HG02623 (cell line): Measurements from ENCODE around the gene GNB1L.
"Not testable (repeated sequence)": the region's sequence is repeated elsewhere in the genome, so short reads cannot be mapped to it uniquely, and the experiment has no call there.

ENCODE experiments used
- ATAC-seq: cut with Tn5 transposase; IDR thresholded peaks from one replicate; pipeline ENCODE4 v1.9.1; 2021; ENCODE audit warnings: moderate library complexity; ENCODE audit not compliant: unreplicated experiment

GNB1L gene

DNA sequence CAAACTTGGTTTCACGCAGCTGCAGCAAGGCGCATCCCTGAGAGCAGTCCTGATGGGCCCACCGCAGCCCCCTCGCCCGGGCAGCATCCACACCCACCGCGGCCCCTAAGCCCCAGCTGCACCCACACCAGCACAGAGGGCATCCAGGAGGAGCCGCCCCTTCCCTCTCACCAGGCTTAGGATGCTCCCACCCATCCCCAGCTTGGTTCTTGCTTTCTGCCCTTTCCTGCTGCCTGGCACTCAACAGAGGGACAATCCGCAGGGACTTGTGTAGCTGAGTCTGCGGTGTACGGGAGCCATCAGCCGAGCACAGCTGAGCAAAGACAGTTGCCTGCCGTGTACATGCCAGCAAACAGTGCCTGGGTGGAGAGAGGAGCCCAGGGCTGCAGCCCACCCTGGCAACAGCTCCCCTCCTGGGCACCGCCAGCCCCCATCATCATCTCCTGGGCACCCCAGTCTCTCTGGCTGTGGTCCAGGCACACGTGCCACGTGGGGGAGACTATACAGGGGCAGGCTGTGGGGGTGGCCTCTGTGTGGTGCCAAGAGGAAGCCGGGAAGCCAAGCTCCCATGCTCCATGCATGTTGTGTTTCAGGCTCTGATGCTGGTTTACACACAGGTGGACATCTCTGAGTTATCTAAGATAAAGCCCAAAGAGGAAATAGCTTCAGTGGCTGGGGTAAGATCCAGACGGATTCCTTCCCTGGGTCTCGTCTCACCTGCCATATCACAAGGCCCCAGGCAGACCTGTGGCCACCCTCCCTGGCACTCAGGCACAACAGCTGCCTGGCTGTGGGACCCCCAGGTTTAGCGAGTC lies 36.0 kb upstream of the GNB1L start:
- no peak for ATAC-seq

DNA sequence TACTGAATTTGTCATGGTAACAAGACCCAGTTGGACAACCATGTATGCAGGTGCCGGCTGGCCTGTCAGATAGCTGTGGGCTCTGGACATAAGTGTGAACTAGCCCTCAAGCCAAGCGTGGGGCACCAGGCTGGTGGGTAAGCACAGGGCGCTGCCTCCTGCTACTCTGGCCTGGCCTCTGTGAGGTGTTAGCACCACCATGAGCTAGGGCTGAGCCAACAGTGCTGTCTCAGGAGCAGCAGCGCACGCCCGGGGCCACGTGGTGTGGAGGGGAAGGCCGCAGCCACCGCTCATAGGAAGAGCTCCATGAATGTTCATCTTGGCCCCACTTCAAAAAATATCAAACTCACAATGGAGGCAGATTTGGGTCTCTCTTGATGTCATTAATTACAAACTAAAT lies 35.3 kb upstream of the GNB1L start:
- no peak for ATAC-seq

DNA sequence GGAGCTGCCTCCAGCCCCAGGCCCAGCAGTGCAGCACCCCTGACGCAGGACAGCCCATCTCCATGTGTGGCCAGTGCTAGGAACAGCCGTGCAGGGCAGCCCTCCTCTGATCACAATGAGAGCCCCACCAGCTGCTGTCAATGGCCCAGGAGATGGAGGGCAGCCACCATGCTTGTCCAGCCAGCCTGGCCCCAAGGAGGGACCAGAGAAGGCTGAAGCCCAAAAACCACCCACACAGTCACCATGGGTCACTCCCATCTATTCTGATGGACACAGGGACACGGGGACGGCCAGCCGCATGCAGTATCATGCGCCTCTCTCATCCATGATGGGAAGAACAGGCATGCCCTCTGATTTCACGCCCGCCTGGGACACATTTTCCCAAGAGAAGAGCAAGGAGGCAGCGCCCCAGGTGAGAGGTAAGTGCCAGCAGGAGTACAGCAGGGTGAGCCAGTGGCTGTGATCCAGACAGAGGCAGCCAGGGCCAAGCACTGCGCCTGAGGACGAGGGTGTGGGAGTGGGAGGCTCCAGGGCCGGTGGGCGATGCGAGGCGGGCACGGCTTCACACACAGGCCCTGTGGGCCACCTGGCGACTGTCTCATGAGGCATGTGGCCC lies 33.6 kb upstream of the GNB1L start:
- ATAC-seq, result no peak

DNA sequence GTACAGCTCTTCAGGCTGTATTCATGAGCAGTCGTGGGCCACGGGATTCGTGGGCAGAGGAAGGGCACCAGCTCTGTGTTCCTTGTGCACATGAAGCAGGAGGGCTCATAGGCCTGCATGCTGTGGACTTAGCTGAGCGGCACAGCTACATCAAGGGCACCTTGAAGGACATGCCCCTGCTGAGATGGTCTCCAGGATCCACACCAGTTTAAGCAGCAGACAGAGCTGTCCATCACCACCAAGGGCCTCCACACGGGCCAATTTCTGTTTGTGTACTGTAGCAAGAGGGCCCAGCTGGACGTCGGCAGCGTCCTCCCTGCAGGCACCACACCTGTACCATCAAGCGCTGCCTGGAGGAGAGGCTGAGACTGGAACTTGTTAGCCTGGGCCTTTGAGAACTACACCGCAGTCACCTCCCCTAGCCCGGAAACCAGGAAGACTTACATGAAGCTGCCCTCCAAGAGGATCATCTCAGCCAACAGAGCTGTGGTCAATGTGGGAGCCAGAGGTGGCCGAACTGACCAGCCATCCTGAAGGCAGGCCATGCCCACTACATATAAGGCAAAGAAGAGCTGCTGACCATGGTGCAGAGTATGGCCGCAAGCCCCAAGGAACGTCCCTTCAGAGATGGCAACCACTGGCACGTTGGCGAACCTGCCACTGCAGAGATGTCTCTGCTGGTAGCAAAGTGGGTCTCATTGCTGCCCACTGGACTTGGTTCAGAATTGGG lies 32.7 kb upstream of the GNB1L start:
- no peak for ATAC-seq

DNA sequence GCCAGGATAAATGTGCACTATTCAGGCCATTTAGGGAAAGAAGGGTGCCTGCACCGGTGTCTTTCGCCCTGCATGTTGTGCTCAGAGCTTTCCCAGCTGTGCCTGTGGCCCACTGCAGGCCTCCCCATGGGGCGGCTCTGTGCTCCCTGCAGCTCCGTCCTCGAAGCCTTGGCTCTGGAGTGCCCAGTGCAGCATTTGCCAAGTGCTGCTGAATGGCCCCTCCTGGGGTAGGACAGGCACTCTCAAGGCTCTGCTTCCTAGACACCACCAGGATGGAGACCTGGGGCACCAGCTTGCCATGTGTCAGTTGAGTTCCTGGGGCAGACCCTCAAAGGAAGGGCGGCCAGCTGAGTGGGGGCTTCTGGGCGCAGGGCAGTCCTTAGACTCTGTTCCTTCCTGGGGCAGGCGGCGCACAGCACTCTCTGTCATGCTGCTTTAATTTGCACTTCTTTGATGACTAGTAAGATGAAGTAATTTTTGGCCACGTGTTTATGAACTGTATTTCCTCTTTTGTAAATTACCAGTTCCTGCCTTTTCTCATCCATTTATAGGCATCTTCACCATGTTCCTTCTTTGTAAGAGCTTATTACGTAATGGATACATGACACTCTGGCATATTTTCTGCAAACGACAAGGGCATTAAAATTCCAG lies 32.1 kb upstream of the GNB1L start:
- ATAC-seq, result no peak

DNA sequence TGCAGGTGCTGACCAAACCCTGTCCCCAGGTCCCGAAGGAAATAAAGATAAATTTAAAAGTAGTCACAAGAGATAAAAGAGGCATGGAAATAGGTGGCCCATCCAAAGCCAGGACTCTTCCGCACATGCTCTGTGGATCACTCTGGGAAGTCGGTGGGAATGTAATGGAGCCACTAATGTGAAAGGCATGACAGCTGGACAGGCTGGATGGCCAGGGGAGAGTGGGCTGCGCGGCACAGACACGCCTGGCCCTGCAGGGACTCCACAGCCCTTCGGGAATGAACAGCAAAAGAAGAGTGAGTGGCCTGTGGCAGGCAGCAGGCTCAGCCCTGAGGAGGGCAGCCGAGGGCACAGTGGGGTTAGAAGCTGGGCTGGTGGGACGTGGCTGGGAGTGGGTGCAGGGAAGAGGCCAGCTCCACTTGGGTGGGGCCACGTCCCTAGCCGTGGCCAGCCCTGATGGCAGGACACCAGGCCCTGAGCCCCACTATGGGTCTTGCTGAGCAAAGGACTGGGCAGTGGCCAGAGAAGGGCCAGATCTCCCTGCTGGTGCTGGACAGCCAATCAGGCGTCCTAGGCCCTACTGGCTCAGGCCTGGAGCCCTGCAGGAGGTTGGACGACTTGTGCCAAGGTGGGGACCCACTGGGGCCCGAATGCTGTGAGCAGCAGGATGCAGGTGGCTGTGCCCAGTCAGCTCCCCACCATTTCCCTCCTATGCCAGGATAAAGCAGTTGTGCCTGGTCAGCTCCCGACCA lies 31.3 kb upstream of the GNB1L start:
- ATAC-seq, result no peak

DNA sequence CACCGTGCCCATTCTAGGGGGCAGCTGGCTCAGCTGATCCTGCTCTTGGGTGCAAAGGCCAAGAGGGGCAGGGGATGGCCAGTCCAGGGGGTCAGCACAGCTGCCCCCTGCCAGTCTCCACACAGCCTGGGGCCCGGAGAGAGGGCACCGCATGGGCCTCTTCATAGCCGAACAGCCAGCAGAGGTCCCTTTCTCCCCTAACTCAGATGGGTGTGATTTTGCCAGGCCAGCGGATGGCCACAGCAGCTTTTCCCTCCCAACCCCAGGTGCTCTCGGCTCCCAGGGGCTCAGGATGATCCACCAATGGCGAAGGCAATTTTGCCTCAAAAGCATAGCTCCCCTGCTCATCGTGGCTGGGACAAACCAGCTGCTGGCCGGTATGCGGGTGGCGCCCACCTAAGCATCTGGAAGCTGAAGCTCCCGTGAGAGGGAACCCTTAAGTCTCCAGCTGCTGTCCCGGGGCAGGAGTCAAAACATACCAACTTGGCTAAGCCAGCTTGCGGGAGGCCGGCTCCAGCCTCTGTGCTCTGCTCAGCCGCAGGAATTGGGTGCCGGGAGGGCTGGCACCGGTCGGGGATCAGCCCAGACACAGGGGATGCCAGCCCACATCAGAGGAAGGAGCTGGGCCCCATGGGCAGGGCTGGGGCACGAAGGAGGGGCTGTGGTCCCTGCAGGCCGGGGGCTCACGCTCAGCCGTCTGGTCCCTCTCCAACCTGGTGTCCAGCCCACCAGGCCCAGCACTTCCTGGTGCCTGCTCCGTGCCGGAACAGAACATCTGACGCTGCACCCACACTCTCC lies 30.5 kb upstream of the GNB1L start:
- ATAC-seq, result no peak

DNA sequence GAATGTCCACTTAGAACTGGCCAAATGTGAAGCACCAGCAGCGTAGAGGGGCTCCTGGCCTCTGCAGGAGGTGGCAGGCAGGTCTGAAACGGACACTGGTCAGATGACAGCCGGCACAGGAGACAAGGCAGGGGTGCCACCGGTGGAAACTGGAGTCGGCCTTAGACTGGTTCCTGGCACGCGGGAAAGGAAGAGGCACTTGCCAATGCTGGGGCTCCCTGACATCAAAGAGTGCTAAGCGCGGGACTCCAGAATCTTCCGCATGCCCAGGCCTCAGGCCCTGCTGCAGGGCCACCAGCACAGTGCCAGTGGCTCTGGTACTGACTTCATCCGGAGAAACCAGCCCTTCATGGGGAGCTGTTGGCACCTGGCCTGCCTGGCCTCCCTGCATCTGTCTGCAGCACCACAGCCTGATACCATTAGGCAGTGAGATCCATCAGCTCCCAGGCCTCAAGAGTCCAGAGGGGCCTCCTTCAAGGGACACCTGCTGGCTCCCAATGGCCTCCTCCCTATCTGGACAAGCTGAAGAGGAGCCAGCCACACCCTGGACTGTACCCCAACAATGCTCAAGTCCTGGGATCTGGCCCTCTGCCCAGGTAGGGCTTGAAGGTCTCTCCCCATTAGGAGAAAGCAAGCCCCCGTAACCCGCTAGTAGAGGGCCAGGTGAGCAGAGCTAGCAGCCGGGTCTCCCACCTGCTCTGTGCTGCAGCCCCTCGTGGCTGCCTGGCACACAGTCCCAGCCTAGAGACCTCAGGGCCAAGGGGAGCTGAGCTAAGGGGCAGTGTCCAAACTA lies 29.7 kb upstream of the GNB1L start:
- no peak for ATAC-seq

DNA sequence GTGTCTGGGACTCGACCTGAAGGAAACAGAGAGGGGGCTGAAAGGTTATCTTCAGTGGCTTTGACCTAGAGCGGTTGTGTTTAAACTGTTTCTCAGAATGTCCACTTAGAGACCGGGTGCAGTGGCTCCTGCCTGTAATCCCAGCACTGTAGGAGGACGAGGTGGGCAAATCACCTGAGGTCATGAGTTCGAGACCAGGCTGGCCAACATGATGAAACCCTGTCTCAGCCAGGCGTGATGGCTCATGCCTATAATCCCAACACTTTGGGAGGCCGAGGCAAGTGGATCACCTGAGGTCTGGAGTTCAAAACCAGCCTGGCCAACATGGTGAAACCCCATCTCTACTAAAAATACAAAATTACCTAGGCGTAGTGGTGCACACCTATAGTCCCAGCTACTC lies 28.8 kb upstream of the GNB1L start:
- not testable (repeated sequence) for ATAC-seq

DNA sequence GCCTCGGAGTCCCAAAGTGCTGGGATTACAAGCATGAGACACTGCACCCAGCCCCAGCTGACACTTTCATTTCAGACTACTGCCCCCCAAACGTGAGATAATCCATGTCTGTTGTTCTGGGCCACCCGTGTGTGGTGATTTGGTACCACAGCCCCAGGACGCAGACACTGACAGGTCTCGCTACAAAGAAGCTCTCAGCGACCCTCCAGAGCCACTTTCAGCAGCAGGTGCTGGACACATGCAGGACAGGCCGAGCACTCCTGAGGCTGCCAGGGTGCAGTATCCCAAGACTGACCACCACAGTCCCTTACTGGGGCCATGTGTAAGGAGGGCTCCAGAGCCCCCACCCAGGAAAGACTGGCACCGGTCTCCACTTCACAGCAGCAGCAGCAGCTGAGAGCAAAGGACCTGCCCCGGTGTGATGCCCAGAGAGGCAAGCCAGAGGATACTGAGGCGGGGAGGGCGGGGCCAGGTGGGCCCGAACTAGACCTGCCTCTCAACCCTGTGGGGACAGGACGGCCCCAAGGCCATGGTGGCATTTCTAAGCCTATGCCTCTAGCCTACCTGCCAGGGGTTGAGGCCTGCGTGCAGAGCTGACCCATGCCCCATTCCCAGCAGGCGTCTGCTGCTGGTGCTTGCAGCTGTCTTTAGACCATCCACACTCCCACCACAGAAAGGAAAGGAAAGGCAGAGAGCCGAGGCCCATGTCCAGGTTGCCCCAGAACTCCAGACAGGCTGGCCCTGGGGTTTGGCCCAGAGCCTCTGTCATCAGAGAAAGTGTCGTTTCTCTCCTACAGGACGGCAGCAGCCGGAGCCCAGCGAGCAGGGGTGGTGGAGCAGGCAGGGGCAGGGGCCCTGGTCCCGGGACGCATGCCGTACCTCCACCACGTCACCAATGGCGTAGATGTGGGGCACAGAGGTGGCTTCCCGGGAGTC lies 28.0 kb upstream of the GNB1L start:
- no peak for ATAC-seq

DNA sequence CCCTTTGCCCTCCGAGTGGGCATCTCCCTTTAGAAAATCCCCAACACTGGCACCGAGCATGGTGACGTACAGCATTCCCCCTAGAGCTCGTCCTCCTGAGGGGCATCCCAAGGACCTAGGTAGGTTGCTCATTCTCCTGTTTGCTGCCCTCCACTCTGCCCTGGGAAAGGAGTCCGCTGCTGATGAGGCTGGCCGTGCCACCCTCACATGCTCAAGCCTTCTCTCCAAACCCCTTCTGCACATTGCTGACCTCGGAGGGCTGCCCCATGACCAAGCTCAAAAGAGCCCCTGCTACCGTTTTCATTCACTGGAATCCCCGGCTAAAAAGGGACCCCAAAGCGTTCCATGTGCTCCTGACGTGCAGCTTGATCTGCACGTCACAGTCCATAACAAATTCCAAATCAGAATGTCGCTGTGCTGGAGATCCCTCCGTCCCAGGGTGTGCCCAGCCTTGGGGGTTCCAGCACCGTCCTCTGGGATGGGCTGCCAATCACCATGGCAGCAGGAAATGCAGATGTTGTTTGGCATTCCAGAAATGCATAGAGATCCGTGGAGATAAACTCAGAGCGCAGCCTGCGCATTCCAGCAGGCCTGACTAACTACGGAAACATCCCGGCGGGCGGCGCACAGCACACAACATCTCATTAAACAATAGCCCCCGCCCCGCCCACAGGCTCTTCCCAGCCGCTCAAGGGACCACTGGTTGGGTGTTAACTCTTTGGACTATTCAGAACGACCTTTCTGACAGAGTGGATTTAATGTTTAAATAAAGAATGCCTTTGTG lies 26.3 kb upstream of the GNB1L start:
- ATAC-seq, result no peak

DNA sequence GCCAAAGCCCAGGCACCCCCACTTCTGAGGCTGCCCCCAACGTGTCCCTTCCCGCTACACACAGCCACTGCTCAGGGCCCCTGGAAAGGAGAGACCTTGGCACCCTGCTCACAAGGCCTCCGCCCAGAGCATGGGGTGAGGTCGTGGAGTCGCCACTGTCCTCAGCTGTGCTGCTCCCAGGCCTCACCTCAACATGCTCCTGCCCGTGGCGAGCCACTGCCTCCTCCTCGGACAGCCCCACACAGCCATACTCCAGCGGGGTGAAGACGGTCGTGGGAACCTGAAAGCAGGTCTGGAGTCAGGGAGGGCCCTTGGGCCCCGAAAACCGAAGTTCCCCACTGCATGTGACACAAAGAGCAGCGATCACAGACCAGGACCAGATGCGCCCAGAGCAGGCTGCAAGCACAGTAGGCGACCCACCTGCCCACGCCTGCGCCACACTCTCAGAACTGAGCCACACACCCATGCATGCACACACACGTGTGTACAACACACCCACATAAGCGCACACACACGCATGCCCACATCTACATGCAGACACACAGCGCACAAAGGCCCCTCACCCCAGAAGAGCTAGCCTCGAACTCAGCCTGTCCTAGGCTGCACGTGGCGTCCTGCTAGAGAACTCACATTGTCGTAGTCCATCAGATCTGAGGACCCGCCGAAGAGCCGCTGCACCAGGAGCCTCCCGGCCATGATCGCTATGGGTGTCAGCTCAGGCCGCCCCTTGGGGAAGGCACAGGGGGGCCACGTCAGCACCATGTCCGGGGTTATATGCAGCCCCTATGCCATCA lies 25.5 kb upstream of the GNB1L start:
- ATAC-seq, result no peak

DNA sequence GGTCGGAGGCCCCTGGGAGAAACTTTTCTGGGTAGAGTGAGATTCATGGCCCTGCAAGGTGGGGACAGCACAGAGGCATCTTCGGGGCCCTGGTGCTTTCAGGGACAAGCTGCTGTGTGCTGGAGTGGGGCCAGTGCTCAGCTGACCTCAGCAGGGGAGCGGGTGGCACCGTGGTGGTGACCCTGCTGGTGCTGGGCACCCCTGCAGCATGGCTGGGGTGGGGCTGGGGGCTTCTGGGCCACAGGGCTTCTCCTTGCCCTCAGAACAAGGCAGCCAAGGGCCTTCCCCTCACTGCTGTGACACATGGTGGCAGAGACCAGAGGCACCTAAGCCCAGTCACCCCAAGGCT lies 24.9 kb upstream of the GNB1L start:
- no peak for ATAC-seq

DNA sequence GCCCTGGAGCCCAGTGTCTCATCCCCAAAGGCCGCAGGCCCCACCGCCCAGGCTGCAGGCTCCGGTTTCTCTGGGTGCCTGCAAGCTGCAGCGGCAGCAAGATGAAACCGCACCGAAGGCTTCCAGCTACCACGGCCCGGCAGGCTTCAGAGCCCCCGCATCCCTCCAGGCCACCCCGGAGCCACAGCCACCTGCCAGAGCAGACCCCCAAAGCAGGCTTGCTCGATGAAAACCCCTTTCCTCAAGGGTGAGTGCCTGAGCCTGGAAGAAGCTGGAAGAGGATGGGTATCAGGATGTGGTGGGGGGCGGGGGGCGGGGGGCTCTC lies 24.5 kb upstream of the GNB1L start:
- no peak for ATAC-seq

DNA sequence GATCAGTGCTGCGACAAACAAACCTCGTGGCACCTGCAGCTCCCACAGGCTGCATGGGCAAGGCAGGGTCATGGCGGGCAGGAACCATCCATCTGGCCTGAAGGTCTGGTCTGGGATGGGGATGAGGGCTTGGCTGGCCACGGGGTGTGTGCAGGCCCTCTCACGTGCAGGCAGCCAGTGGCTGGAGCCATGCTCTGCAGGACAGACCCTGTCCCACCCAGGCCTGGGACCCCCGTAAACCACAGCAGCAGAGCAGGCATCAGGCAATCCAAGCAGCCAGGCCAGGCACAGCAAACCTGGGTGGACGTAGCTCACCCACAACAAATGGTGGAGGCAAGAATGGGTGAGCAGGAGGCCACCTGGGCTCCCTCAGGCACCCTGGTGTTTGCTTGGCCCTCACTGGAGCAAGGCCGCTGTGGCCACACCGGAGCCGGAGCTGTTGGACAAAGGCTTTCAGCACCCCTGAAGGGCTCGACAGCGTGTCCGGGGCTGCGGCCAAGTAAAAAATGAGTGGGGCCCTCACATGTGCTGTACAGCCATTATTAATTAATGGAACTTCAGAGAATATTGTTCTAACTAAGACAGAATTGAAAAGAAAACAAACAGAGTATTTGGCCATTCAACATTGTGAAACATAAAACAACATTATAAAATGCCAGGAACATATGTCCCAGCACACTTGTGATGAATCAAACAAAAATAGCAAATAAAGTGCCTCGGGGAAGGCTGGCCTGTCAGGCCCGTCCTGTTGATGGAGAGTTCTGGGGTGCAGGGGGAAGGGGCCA lies 24.0 kb upstream of the GNB1L start:
- ATAC-seq, result no peak
